ENCODE measurements around the gene OPA1.

The OPA1 gene

DNA sequence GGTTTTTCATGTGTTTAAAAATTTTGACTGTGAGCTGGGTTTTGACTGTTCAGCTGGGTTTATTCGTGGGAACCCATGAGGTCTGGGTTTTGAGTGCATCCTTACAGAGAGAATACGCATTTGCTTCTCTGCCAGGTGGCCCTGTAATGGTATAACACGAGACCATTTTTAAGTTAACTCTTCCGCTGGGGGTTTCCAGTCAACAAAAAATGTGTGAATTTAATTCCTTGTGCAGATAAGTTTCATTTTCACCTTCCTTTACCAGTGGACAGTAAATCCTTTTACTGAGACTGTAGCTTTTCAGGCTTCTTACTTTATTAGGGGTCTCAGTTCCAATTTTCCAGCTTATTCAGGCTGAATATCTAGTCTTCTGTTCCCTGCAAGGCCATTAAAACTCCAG, 149.6 kb downstream of the OPA1 start:
- Histone ChIP-seq H3K9ac (ENCODE audit: low read depth, low read length, poor library complexity, severe bottlenecking) (no peak overlapping the region), H4K20me1 (ENCODE audit: insufficient read depth, low read length, poor library complexity, severe bottlenecking) (no peaks in the 10 kb centered on the region), H3K27me3 (ENCODE audit: insufficient read depth, low read length, poor library complexity, severe bottlenecking) (no peaks in the 10 kb centered on the region), H2AFZ (ENCODE audit: low read length) (peak overlapping the region; percentile 18; the same call in 1 of the 2 replicates), H3K4me2 (ENCODE audit: low read depth, low read length, poor library complexity, severe bottlenecking) (no peak overlapping the region), H3K4me3 (ENCODE audit: low read length, poor library complexity, severe bottlenecking) (no peak overlapping the region), H3K4me1 (ENCODE audit: insufficient read depth, low read length, poor library complexity, severe bottlenecking) (peaks cover 12% of the 10 kb centered on the region), H3K9me2 (replicated peaks; ENCODE audit: low read depth, low read length) (no peaks in the 10 kb centered on the region), H3K79me2 (ENCODE audit: insufficient read depth, low read length) (no peaks in the 10 kb centered on the region), H3F3A (ENCODE audit: low read depth) (no peaks in the 10 kb centered on the region), H3K9me3 (ENCODE audit: insufficient read depth, low read depth, low read length) (no peaks in the 10 kb centered on the region), H3K36me3 (ENCODE audit: insufficient read depth, low read length) (no peaks in the 10 kb centered on the region)
- TF ChIP-seq, protein P1, sequence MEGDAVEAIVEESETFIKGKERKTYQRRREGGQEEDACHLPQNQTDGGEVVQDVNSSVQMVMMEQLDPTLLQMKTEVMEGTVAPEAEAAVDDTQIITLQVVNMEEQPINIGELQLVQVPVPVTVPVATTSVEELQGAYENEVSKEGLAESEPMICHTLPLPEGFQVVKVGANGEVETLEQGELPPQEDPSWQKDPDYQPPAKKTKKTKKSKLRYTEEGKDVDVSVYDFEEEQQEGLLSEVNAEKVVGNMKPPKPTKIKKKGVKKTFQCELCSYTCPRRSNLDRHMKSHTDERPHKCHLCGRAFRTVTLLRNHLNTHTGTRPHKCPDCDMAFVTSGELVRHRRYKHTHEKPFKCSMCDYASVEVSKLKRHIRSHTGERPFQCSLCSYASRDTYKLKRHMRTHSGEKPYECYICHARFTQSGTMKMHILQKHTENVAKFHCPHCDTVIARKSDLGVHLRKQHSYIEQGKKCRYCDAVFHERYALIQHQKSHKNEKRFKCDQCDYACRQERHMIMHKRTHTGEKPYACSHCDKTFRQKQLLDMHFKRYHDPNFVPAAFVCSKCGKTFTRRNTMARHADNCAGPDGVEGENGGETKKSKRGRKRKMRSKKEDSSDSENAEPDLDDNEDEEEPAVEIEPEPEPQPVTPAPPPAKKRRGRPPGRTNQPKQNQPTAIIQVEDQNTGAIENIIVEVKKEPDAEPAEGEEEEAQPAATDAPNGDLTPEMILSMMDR (conservative IDR thresholded peaks at IDR 0.05; ENCODE audit: low read length): no peak
- no peak for TF ChIP-seq EZH2phosphoT487 (IDR thresholded peaks at IDR 0.05; ENCODE audit: borderline replicate concordance)

DNA sequence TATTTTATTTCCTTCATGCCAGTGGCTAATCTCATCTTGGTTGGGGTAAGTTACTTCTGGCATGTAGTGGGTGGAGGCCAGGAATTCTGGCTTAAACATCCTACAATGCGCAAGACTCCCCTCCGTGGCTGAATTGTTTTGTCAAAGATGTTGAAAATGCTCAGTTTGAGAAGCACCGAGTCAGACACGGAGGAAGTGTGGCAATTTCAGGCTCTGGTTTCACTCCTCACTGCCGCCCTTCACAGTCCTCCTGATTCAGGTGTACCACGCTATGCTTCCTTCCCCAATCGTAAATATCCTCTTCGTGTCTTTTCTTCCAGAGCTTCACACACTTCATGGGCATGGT, 150.7 kb downstream of the OPA1 start:
- no peak for TF ChIP-seq EZH2phosphoT487 (IDR thresholded peaks at IDR 0.05; ENCODE audit: borderline replicate concordance)
- TF ChIP-seq, protein P1 (conservative IDR thresholded peaks at IDR 0.05; ENCODE audit: low read length): no peak
- Histone ChIP-seq H3F3A (ENCODE audit: low read depth) (no peaks in the 10 kb centered on the region), H3K4me2 (ENCODE audit: low read depth, low read length, poor library complexity, severe bottlenecking) (no peak overlapping the region), H3K27me3 (ENCODE audit: insufficient read depth, low read length, poor library complexity, severe bottlenecking) (no peaks in the 10 kb centered on the region), H3K9me2 (replicated peaks; ENCODE audit: low read depth, low read length) (no peaks in the 10 kb centered on the region), H3K4me1 (ENCODE audit: insufficient read depth, low read length, poor library complexity, severe bottlenecking) (peaks cover 12% of the 10 kb centered on the region), H3K9ac (ENCODE audit: low read depth, low read length, poor library complexity, severe bottlenecking) (no peak overlapping the region), H2AFZ (ENCODE audit: low read length) (peak overlapping the region; percentile 63), H3K36me3 (ENCODE audit: insufficient read depth, low read length) (no peaks in the 10 kb centered on the region), H3K4me3 (ENCODE audit: low read length, poor library complexity, severe bottlenecking) (no peak overlapping the region), H4K20me1 (ENCODE audit: insufficient read depth, low read length, poor library complexity, severe bottlenecking) (no peaks in the 10 kb centered on the region), H3K79me2 (ENCODE audit: insufficient read depth, low read length) (no peaks in the 10 kb centered on the region), H3K9me3 (ENCODE audit: insufficient read depth, low read depth, low read length) (no peaks in the 10 kb centered on the region)

DNA sequence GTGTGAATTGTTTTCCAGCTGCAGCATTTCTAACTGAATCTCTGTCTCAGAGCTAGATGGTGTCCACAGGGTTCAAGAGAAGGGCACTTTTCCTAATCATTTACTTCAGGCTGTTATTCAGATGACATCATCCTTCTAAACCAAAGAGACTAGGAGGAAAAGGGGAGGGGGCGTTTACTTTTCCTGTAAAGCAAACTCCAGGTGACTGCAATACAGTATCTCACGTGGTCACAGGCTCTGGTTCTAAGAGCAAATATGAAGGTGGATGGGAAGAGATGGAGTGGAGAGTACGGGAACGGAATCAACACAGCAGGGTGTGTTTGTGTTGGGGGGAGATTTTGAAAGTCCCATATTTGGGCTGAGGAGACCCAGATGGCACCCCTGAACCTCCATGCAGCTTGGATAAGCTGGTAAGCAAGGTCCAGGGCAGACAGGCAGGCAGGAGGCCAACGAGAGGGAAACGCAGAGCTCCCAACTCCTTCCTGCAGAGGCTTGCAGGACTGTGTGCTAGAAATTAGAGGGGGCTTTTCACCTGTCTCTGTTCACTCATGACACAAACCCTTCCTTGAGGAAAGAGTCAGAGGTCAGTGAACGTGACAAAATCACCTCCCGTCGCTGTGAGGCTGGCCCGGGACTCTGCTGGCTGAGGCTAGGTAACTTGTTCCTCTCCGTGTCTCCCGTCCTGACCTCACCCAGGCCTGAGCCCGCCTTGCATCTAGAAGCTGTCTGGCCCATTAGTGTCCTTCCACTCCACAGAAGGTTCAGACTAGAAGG, 151.2 kb downstream of the OPA1 start:
- H3K4me1 ChIP-seq (ENCODE audit: insufficient read depth, low read length, poor library complexity, severe bottlenecking): peaks cover 12% of the 10 kb centered on the region
- no peaks in the 10 kb centered on the region for H4K20me1 ChIP-seq (ENCODE audit: insufficient read depth, low read length, poor library complexity, severe bottlenecking)
- H3K9ac ChIP-seq (ENCODE audit: low read depth, low read length, poor library complexity, severe bottlenecking): no peak overlapping the region
- H3K36me3 ChIP-seq (ENCODE audit: insufficient read depth, low read length): no peaks in the 10 kb centered on the region
- TF ChIP-seq, protein P1 (conservative IDR thresholded peaks at IDR 0.05; ENCODE audit: low read length): no peak
- no peak for TF ChIP-seq EZH2phosphoT487 (IDR thresholded peaks at IDR 0.05; ENCODE audit: borderline replicate concordance)
- H3F3A ChIP-seq (ENCODE audit: low read depth): no peaks in the 10 kb centered on the region
- peak overlapping the region; percentile 63 for H2AFZ ChIP-seq (ENCODE audit: low read length)
- no peaks in the 10 kb centered on the region for H3K9me2 ChIP-seq (replicated peaks; ENCODE audit: low read depth, low read length)
- H3K4me2 ChIP-seq (ENCODE audit: low read depth, low read length, poor library complexity, severe bottlenecking): no peak overlapping the region
- H3K79me2 ChIP-seq (ENCODE audit: insufficient read depth, low read length): no peaks in the 10 kb centered on the region
- no peaks in the 10 kb centered on the region for H3K27me3 ChIP-seq (ENCODE audit: insufficient read depth, low read length, poor library complexity, severe bottlenecking)
- H3K9me3 ChIP-seq (ENCODE audit: insufficient read depth, low read depth, low read length): no peaks in the 10 kb centered on the region
- H3K4me3 ChIP-seq (ENCODE audit: low read length, poor library complexity, severe bottlenecking): no peak overlapping the region
